Measurements from ENCODE around the gene APOBEC3A. TPM values are rescaled to one million over a fixed set of nuclear protein-coding genes. Genes with fewer than 3 reads are reported as not detected.
"Not testable (repeated sequence)": the region's sequence is repeated elsewhere in the genome, so short reads cannot be mapped to it uniquely, and the experiment has no call there.

APOBEC3A gene
- polyA plus RNA-seq, 1 donor = 0.13 TPM

DNA sequence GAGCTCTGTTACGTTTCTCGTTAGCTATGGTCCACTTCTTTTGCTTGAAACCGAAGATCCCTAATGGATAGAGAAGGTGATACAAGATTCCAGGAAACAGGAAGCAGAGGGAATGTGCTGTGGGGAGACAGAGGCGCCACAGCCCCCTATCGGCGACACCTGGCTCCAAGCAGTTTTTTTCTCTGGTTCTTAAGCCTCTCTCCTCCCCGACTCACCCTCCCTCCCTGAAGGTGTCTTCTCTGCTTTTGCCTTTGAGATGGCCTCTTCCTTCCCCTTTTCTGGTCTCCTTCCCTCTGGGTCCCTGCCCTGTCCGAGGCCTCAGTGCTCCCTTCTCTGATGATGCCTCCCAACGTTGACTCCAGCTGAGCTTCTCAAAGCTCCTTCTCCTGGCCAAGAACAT lies 14.2 kb upstream of the APOBEC3A start:
- DNase-seq = no peak

DNA sequence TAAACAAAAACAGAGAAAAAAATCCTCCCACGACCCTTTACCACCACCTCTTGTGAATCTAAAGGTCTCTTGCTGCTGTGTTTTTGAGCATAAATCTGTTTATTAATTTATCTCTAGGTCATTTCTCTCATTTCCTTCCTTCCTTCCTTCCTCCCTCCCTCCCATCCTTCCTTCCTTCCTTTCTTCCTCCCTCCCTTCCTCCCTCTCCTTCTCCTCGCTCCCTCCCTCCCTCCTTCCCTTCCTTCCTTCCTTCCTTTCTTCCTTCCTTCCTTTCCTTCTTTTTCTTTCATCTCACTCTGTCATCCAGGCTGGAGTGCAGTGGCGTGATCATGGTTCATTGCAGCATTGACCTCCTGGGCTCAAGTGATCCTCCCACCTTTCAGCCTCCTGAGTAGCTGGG lies 13.5 kb upstream of the APOBEC3A start:
- DNase-seq = no peak

DNA sequence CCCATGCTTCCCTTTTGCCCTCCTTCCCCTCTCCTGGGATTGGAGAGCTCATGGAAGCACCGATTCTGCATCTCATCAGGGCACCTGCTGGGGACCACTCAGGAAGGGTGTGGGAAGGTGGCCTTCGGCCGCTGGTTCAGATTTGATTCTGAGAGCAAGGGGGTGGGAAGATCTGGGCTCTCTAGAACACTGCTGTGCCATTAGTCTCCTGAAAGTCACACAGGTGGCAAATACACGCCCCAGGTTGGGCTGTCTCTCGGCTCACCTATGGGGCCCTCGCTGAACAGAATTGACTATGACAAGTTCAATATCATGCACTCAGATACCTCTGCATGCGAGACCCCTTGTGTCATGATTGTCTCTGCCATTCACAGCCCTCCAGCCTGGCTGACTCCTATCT lies 12.8 kb upstream of the APOBEC3A start:
- DNase-seq = no peak

DNA sequence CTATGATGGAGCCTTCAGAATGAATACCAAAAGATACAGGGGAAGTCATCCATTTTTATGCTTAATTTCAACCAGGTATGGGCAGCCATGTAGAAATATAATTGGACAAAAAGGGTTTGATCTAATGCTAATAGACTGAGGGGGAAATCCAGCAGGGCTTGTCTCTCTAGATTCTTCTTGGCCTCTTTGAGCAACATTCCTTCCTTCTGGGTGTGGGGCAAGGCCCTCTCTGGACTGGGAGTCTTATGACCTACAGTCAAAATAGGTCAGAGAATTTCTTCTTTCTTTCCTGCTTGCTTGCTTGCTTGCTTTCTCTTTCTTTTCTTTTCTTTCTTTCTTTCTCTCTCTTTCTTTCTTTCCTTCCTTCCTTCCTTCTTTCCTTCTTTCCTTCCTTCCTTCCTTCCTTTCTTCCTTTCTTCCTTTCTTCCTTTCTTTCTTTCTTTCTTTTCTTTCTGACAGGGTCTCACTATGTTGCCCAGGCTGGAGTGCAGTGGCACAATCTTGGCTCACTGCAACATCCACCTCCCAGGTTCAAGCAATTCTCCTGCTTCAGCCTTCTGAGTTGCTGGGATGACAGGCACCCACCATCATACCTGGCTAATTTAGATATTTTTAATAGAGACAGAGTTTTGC lies 11.6 kb upstream of the APOBEC3A start:
- not testable (repeated sequence) for DNase-seq

DNA sequence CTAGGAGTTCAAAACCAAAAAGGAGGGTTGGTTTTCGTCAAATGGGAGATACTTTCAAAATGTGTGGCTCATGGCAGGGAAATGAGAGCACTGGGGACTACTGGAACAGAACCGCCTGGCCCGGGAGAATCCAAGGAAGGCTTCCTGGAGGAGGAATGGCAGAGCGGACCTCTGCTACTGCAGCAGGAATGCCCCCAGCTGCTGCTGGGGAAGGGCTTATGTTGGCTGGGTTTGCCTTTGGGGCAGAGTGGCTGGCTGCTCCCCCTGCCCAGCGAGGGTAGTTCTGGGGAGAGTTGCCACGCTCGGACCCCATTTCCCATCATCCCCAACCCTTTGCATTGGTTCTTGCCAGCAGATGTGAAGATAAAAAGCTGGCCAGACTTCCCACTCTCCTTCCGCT lies 10.6 kb upstream of the APOBEC3A start:
- no peak for DNase-seq

DNA sequence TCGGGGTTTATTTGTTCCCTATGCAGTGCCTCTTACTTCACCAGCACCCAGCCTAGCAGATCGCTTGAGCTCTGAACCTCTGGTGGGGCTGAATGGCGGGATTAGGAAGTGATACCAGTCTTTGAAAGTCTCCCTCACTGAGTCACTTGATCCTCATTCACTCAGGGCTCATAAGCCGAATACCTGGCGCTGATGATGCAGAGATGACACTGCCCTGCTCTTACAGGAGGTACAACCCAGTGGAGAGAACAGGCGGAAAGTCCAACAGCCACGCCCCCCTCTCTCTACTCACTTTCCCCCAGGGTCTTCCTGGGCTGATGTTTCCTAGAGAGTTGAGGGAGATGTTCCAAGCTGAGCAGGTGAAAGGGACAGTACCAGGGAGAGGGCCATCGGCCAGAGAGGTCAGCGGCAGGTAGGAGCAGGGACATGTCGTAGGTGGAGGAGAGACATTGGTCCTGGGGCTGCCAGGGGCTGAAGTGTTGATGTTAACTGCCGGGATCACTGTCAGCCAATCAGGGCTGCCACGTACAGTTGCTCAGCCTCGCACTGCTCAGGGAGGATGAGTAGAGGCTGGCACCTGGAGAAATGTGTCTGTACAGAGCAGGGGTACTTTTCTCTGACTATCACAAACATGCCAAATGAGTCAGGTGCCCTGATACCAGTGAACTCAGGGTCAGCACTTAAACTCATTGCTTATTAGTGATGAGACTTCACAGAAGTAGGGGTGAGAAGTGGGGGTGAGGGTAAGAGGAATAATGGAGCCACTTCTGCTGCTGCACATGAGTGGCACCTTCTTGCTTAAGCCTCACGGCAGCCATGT lies 9.9 kb upstream of the APOBEC3A start:
- no peak for DNase-seq

DNA sequence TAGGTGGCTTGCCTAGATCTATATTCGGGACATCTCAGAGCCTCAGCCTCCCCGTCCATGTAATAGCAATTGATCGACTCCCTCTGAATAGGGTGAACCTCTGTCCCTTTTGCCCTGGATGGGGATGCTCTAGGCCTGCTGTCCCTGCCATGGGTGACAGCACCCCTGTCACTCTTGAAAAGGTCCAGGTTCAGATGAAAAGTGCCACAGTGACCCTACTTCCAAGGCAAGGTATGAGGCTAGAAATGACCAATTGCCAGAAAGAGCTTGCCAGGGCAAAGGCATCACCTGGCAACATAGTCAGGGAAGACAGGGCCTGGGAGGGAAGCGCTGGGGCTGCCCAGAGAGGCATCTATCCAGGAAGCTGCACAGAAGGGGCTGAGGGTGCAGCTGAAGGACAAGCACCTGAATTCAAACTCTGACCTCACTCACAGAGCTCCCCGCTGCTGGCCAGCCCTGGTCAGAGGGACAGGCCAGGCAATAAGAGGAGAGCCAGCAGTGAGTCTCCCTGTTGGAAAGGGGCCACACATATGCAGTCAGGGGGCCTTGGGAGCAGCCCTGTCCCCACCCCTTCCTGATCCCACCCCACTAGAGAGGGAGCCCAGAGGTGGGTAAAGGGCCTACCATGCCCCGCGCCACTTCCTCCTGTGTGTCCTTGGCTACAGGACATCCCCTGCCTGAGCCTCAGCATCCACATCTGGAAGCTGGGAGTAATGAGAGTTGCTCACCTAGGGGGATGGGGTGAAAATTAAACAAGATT lies 9.0 kb upstream of the APOBEC3A start:
- no peak for DNase-seq

DNA sequence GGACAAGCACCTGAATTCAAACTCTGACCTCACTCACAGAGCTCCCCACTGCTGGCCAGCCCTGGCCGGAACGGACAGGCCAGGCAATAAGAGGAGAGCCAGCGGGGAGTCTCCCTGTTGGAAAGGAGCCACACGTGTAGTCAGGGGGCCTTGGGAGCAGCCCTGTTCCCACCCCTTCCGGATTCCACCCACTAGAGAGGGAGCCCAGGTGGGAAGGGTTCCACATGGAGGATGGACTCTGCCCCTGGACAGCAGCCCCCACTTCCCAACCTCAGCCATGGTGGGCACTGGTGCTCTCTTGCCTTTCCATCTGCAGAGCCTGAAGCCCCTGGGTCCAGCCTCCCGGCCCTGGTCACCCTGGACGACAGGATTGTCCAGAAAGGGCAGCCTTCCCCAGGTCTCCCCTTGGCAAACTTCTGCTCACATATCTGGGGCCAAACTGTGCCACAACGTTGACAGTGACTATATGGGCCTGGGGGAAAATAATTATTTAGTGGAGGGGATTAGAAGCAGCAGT lies 7.5 kb upstream of the APOBEC3A start:
- DNase-seq = no peak

DNA sequence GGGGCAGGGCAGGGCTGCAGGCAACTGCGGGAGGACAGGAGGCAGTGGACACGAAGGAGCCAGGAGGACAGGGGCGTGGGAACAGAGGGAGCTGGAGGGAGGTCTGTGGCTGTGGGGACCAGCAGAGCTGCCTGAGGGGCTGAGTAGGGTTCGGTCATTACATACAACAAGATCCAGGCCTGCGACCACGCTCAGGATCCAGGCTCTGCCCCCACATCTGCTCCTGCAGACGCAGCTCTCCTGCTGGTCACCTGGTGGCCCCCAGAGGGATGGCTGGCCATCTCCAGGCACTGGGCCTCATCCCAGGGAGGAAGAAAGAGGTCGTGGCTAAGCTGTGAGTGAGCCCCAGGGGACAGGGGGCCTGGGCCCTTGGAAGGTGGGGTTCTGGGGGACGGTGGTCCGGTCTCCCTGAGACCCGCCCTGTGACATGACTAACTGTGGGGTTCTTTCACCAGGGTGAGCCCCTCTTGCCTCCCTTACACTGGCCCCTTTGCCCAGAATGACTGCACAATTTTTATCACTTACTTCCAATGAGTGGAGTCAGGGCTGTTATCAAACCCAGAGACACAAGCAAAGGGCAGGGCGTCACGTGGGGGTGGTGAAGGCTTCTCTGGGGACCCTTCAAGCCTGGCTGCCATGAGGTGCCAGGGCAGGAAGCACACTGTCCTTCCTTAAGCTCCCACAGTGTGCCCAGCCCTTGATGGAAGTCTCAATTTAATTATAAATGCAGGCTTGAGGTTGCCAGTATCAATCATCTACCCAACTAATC lies 6.7 kb upstream of the APOBEC3A start:
- no peak for DNase-seq

DNA sequence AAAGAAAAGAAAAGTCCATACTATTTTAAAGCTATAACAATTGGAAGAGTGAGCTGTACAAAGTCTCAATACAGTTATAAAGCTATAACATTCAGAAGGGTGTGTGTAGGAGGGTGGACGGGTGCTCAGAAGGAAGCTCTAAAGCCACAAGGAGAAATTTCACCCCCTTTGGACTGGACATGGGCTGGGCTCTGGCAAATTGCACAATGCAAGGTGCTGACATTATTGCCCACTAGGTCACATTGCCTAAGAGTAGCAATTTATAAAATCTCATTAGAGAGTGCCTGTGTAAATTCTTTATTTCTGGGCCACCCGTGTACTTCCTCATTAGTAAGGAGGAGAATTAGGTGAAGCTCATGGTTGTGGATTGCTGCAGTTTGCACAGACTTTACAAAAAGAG lies 5.7 kb upstream of the APOBEC3A start:
- no peak for DNase-seq

DNA sequence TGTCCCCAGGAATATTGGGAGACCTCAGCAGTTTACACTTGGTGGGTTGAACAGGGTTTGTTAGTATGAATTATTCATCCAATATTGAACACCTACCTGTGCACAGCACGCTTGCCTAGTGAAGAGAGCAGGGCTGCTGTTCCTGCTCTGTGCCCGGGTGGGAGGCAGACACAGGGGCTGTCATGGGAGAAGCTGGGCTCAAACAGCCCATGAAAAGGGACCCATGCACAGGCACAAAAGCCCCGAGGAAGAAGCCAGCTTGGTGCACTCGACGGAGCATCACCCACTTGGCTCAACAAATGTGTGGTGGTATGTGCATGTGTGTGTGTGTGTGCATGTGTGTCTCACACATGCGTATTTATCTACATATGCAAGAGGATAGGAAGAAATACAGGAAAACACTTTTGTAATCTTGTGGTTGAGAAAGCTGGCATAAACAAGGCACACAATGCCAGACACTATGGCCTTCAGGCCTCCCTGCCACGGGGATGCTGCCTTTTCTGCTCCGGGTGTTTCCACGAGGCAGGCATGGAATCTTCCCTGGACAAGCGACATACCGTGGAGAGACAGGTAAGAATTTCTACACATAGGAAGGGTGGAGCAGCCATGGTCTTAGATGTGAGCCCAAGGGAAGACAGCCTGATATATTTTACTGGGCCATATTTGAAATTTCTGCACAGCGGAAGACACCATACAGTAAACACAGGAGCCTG lies 5.0 kb upstream of the APOBEC3A start:
- DNase-seq = no peak

DNA sequence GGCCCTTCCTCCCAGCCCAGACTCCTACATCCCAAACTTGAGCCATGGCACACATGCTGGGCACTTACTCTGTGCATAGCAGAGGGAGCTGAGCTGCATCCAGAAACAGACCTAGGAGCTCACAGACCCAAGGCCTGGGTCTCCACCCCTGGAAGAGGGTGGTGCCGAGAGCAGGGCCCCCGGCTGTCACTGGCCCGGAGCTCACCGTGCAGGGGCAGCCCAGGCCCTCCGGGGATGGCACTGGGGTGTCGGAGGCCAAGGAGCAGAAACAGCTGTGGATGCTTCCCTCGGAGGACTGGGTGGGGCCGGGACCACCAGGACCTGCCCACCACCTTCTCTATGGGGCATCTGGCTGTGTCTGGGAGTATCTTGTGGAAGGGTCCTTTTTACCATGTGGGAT lies 4.3 kb upstream of the APOBEC3A start:
- no peak for DNase-seq

DNA sequence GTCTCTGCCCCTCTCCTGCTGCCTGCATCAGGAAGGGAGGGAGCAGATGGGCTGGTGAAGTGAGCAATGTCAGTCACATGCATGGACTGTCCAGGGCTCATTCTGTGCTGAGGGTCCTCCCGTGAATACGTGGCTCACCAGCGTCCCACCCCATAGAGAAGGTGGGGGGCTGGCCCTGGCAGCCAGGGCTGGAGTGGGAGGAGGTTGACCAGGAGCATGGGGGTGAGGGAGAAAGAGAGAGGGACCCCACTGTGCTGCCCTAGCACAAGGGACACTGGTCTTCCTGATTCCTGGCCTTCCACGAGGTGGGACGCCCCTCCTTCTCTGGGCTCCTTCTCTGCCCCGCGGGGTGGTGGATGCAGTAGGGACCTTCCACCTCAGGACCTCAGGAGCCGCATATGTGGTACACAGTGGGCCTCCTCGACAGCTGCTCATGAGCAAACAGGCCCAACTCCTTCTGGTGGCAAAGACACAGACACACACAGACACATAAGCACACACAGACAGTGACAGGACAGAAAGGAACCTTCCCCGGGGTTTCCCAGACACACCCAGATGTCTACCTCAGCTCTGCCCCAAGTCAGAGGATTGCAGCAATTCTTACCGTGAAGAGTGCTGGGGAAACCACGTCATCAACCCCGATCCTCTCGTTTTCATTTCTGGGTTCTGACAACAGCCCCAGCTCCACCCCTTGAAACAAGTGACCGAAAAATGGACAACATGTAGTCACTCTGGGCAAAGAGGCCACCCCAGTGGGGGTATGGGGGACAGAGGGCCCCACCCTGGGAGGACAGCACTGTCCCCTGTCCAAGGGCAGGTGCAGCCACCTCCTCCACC lies 3.6 kb upstream of the APOBEC3A start:
- no peak for DNase-seq

DNA sequence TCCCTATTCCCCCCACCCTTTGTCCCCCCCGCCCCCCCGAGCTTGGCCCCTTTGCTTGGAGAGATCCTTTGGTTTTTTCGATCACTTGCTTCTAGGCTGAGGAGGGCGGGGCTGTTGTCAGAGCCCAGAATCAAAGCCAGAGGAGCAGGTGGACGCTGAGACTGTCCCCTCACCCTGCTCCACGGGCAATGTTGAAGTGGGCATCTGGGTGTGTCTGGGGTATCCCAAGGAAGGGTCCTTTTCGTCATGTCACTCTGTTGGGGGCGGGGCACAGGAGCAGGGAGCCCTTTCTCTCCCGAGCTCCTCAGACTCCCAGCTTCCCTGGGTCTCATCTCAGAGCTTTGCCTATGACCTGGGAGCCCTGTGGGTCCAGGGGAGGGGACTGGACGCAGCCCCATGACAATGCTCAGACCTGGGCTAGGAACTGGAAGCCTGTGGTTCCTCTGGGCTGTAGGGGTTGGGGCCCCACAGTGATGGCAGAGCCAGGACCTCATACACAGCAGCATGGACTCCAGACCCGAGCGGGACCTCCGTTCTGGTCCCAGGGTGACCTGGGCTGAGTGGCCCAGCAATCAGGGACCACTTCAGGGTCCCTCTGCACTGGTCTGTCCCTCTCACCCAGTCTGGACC lies 2.9 kb upstream of the APOBEC3A start:
- no peak for DNase-seq

DNA sequence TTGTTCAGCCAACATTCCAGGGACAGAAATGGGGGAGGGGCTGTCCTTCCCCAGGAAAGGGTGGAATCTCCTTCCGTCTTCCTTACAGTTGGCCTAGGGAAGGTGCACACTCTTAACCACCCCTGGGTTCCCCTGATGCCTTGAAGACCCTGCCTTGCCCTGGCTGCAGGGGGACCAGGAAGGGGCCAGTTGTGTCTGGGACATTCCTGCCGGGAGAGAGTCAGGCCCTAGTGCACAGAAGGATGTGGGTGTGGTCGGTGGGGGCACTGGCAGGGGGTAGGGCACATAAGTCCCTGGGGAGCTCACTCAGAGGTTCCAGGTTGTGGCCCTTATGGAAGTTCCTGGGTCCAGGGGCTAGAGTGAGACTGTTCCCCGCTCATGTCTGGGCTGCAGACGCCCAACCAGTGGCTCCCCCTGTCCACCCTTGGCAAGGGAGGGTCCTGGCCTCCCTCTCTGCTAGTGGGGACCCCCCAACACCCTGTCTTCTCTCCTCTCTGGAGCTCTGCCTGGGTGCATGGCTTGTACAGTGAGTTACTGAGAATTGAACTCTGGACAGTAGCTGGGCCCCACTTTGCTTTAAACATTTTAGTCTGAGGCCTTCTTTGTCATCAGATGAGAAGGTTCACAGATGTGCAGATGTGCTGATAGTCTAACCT lies 2.0 kb upstream of the APOBEC3A start:
- DNase-seq = no peak

DNA sequence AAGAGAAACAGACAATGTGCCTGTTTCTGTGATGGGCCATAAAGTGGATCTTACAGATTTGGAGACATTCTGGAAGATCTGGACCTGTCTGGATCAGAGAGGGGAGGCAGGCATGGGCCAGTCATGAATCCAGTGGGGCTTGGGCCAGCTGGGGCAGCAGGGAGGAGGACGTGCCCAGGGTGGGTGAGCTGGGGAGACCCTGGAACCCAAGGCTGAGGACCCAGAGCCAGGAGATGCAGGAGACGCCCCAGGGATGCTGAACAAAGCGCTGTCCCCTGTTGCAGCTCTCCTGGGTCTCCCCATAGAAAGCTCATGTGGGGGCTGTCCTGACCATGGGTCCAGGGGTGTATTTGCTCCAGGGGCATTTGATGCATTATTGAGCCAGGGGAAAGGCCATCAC lies 1.5 kb upstream of the APOBEC3A start:
- no peak for DNase-seq

DNA sequence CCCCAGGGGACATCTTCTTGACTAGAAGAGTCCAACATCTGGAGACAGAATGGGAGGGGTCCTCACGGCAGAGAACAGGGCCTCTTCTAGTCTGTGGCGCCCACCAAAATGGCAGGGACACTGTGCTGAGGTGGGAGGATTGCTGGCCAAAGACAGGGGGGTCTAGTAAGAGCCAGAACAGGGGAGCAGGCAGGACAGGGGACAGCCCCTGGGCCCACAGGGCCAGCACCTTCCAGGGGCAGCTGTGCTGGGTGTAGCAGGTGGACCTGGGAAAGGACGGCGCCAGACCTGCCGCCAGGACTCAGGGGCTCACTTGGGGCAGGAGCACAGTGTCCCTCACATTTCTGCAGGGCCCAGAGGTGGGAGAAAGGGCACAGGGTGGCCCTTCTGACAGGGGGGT lies 858 bp upstream of the APOBEC3A start:
- no peak for DNase-seq

DNA sequence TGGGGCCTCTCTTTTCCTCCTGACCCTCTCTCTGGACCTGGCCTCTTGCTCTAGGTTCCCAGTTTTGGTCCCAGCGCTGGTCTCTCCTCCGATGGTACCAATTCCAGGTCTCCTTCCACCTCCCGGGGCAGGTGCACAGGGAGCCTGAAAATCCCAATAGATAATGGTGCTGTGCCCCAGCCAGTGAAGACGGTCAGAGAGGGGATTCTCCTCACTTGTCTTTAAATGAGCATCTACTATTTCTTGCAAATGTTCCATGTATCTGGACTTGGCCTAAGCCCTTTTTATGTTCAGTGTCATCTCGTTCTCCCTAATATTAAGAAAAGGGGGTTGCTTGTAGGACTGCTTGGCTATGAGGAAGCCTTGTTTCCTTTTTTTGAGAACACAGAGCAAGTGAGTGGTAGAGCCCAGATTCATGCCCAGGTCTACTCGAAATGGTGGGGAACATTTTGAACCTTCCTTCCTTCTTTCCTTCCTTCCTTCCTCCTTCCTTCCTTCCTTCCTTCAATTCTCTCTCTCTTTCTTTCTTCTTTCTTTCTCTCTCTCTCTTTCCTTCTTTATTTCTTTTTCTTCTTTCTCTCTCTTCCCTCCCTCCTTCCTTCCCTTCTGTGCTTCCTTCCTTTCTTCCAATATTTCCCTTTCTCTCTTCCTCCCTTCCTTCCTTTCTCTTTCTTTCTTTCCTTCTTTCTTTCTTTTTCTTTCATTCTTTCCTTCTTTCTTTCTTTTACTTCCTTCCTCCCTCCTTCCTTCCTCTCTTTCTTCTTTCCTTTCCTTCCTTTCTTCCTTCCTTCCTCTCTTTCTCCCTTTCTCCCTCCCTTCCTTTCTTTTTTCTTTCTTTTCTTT lies 620 bp downstream of the APOBEC3A start:
- DNase-seq = no peak

DNA sequence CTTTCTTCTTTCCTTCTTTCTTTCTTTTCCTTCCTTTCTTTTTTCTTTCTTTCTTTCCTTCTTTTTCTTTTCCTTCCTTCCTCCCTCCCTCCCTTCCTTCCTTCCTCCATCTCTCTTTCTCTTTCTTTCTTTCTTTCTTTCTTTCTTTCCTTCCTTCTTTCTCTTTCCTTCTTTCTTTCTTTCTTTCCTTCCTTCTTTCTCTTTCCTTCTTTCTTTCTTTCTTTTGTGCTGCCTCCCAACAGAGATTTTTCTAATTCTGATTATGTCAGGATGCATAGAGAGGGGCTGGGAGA lies 1.2 kb downstream of the APOBEC3A start:
- not testable (repeated sequence) for DNase-seq

All from left kidney (tissue), 2 donors.